Calu3 (cell line): Measurements from ENCODE around the gene AKTIP. TPM values are rescaled to one million over a fixed set of nuclear protein-coding genes. Genes with fewer than 3 reads are reported as not detected.

Source experiments
- BruUV-seq: library from RNA; stranded (reverse); fragments of 400-500 nt; replicated peaks from 2 replicates; lab custom pipeline; 2021; lab: Mats Ljungman, UMichigan
- CTCF ChIA-PET: fragments of 300-600 bp; sonication (Branson Sonifier 250); formaldehyde crosslinking; loops from one replicate; lab custom pipeline; 2022; ENCODE audit warnings: antibody characterized with exemption; lab: Charles Lee
- DNase-seq: peaks from one replicate; pipeline ENCODE4 v3.0.0; 2022
- H3K27ac Mint-ChIP-seq: one replicate; pipeline ENCODE4 v1.8.0; 2022; ENCODE audit warnings: mixed read lengths; ENCODE audit not compliant: unreplicated experiment
- H3K27me3 Mint-ChIP-seq: one replicate; pipeline ENCODE4 v1.8.0; 2022; ENCODE audit warnings: mixed read lengths; ENCODE audit not compliant: unreplicated experiment
- H3K36me3 Mint-ChIP-seq: one replicate; pipeline ENCODE4 v1.8.0; 2022; ENCODE audit warnings: mild to moderate bottlenecking, moderate library complexity, mixed read lengths; ENCODE audit not compliant: insufficient read depth, unreplicated experiment
- H3K4me1 Mint-ChIP-seq: one replicate; pipeline ENCODE4 v1.8.0; 2022; ENCODE audit warnings: mild to moderate bottlenecking, low read depth, mixed read lengths; ENCODE audit not compliant: unreplicated experiment
- H3K4me3 Mint-ChIP-seq: one replicate; pipeline ENCODE4 v1.8.0; 2022; ENCODE audit warnings: mild to moderate bottlenecking, low read depth, moderate library complexity, mixed read lengths; ENCODE audit not compliant: unreplicated experiment
- H3K9me3 Mint-ChIP-seq: one replicate; pipeline ENCODE4 v1.8.0; 2022; ENCODE audit warnings: low read depth, mixed read lengths; ENCODE audit not compliant: unreplicated experiment
- intact Hi-C: fragments of 100-400 bp; cut with micrococcal nuclease; formaldehyde crosslinking; loops from one replicate; pipeline ENCODE4 v1.10.0; 2022; ENCODE audit not compliant: unreplicated experiment
- total RNA-seq: library from RNA; stranded (reverse); gene quantifications from 2 replicates; pipeline ENCODE4 v1.2.3, GENCODE V29; 2022
- TF ChIP-seq, protein P1 (sequence below): fragments of 200-600 bp; IDR thresholded peaks from one replicate; pipeline ENCODE4 v1.8.0; 2022; ENCODE audit warnings: antibody characterized with exemption; ENCODE audit not compliant: unreplicated experiment

The AKTIP gene
- total RNA-seq, 1 experiment from 2014 or later = 59.4 TPM

DNA sequence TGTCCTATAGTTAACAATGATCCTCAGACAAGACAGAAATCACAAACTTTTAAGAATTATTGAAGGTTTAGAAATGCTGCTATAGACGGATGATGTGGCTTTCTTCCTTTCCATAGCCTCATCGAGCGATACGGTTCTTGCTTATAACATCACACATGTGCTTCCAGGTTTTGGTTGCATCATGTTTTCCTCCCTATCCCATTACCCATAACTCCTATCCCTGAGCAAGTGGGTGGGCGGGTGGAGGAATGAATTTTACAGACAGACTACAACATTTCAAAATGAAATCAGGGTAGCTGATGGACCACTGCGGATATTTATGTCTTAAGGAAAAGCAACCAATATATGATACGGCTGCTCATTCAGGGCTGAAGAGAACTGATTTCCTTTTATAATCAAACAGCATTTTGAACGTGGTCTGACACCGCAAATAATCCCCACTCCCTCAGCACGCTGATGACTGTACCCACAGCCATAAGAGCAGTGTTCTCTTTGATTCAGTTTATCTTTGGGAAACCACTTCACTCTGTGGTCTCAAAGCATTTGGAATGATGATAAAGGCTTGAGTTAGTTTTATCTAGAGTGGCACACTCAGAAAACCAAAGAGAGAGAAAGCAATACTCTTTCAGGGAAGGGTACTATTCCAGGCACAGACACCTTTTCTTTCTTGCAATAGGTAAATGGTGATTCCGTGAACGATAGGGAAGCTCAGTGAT, 4.6 kb upstream of the AKTIP start:
- TF ChIP-seq, protein P1, sequence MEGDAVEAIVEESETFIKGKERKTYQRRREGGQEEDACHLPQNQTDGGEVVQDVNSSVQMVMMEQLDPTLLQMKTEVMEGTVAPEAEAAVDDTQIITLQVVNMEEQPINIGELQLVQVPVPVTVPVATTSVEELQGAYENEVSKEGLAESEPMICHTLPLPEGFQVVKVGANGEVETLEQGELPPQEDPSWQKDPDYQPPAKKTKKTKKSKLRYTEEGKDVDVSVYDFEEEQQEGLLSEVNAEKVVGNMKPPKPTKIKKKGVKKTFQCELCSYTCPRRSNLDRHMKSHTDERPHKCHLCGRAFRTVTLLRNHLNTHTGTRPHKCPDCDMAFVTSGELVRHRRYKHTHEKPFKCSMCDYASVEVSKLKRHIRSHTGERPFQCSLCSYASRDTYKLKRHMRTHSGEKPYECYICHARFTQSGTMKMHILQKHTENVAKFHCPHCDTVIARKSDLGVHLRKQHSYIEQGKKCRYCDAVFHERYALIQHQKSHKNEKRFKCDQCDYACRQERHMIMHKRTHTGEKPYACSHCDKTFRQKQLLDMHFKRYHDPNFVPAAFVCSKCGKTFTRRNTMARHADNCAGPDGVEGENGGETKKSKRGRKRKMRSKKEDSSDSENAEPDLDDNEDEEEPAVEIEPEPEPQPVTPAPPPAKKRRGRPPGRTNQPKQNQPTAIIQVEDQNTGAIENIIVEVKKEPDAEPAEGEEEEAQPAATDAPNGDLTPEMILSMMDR = no peak
- Mint-ChIP-seq H3K4me3 (no peak overlapping the region), H3K36me3 (peaks cover 22% of the 10 kb centered on the region), H3K27ac (no peak overlapping the region), H3K27me3 (no peaks in the 10 kb centered on the region), H3K4me1 (peaks cover 37% of the 10 kb centered on the region), H3K9me3 (no peaks in the 10 kb centered on the region)
- intact Hi-C loops = no loop called here
- CTCF ChIA-PET = no interaction called here
- BruUV-seq = no TSS peak
- DNase-seq = no peak

DNA sequence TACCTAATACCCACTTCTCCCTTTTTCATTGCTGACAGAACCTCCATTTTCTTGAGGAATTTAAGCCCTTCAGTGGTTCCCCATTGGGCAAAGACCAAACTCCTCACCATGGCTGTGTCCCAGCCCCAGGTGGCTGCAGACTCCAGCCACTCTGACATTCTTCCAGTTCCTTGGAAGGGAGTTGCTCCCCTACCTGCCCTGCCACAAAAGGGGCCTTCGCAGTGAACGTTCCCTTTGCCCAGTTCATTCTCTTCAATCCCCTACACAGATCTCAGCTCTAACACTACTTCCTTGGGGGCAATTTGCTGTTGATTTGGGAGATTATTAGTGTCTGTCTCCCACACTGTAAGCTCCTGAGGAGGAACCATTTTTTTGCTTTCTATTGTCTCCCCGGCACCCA, 3.2 kb upstream of the AKTIP start:
- TF ChIP-seq, protein P1 = no peak
- CTCF ChIA-PET = no interaction called here
- Mint-ChIP-seq H3K27me3 (no peaks in the 10 kb centered on the region), H3K9me3 (no peaks in the 10 kb centered on the region), H3K4me1 (peaks cover 35% of the 10 kb centered on the region), H3K36me3 (peaks cover 35% of the 10 kb centered on the region), H3K27ac (no peak overlapping the region), H3K4me3 (no peak overlapping the region)
- no TSS peak for BruUV-seq
- DNase-seq = no peak
- intact Hi-C loops = no loop called here

DNA sequence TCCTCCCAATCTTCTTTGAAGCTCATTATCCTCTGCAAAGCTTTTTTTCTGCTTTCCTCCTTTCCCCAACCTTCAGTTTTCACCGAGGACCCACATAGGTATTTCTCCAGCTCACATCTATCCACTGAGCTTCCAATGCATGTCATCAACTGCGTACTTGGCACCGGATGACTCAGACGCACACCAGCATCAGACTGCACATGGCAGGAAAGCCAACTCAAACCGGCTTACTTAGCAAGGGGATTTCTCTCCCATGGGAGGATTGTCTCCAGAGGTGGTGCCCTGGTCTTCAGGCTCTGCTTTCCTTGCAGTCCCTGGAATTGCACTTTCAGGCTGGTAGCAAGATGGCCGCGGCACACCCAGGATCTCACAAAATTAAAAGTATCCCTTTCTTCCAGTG, 1.7 kb upstream of the AKTIP start:
- Mint-ChIP-seq H3K4me1 (peaks cover 33% of the 10 kb centered on the region), H3K27me3 (no peaks in the 10 kb centered on the region), H3K9me3 (no peaks in the 10 kb centered on the region), H3K4me3 (peak overlapping the region; percentile 89), H3K27ac (peak overlapping the region; percentile 75), H3K36me3 (peaks cover 39% of the 10 kb centered on the region)
- intact Hi-C loops = loop anchor here (5.0 kb wide), 1 partner anchor 452 kb away; the partner anchor contains the start of genes CHD9 and CHD9NB
- TF ChIP-seq, protein P1 = no peak
- DNase-seq = peak; percentile 18
- BruUV-seq = no TSS peak
- CTCF ChIA-PET = interaction anchor here (0.7 to 1.5 kb wide), 3 partner anchors 39 to 407 kb away, joined by 3 read pairs; no protein-coding TSS in a partner anchor

DNA sequence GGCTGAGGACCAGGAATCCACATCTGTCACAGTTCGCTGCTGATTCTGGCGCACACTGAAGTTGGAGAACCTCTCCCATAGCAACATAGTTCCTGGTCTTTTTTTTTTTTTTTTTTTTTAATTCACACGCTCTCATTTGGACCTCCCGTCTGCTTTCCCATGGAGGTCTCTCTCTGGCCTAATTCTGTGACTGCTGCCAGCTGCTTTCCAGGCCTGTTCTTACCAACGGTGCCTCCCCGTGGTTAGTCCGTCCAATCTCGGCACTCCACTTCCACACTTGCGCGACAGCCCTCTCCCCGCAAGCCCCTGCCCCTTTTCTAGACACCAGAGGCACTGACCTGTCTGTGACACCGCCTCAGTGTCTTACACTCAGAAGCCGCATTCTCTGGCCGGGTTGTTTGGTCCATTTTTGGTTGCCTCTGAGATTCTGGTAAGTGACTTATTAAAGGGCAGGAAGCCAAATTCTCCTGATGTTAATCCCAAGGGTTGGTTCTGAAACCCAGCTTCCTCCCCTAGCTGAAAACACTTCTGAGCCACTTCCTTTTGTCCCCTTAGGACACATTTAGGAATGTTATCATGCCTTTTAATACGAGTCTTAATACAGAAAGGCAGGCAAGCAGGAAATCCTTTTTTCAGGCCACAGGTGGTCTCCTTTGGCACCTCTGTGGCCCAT, 1.1 kb upstream of the AKTIP start:
- peaks cover 42% of the 10 kb centered on the region for H3K36me3 Mint-ChIP-seq
- peak overlapping the region; percentile 75 for H3K27ac Mint-ChIP-seq
- H3K4me3 Mint-ChIP-seq = peak overlapping the region; percentile 89
- no peaks in the 10 kb centered on the region for H3K9me3 Mint-ChIP-seq
- H3K4me1 Mint-ChIP-seq = peaks cover 33% of the 10 kb centered on the region
- TF ChIP-seq, protein P1 = no peak
- intact Hi-C loops = loop anchor here (5.0 kb wide), 1 partner anchor 452 kb away; the partner anchor contains the start of genes CHD9 and CHD9NB
- peak; percentile 53 for DNase-seq
- no peaks in the 10 kb centered on the region for H3K27me3 Mint-ChIP-seq
- BruUV-seq = TSS peak; percentile 69
- CTCF ChIA-PET = interaction anchor here (0.7 to 1.5 kb wide), 6 partner anchors 38 to 1343 kb away, joined by 3 to 4 read pairs (median 3); no protein-coding TSS in a partner anchor
